SK-N-SH (cell line): ENCODE measurements around the gene CYP2J2. TPM values are rescaled to one million over a fixed set of nuclear protein-coding genes. Genes with fewer than 3 reads are reported as not detected.

Source experiments
- CTCF ChIA-PET: fragments of 300-600, 350-600 bp; formaldehyde crosslinking; extraction: SDS; loops from one replicate; lab custom pipeline; 2021; lab: Yijun Ruan, JAX
- POLR2A ChIA-PET: fragments of 350-600 bp; sonication (Branson Sonifier 250); formaldehyde crosslinking; extraction: SDS; loops from one replicate; lab custom pipeline; 2020; ENCODE audit warnings: antibody characterized with exemption, inconsistent platforms; lab: Yijun Ruan, JAX
- DNase-seq: peaks from one replicate; pipeline ENCODE4 v3.0.0; 2012
- H2AFZ ChIP-seq: fragments of 200-600 bp; sonication (generic); 2 replicates; pipeline ENCODE4 v1.8.1; 2016; ENCODE audit warnings: antibody characterized with exemption, mild to moderate bottlenecking, low read depth
- H3F3A ChIP-seq: fragments of 200-600 bp; sonication (generic); replicated peaks from 2 replicates; pipeline ENCODE3; 2016; ENCODE audit warnings: antibody characterized with exemption, mild to moderate bottlenecking; ENCODE audit not compliant: insufficient read depth
- H3K27ac ChIP-seq, 2 experiments: fragments of 200-500 bp in 1 of 2; fragments of 200-600 bp in 1 of 2; sonication (Bioruptor generic) in 1 of 2; sonication (generic), shearing (Covaris generic) in 1 of 2; 2 replicates each; pipeline versions ENCODE4 v1.5.1 to v1.6.1; 2014 to 2016; ENCODE audit warnings: low read depth in 2 of 2, inconsistent platforms in 1 of 2, low read length in 1 of 2, mild to moderate bottlenecking in 1 of 2, mixed read lengths in 1 of 2
- H3K27me3 ChIP-seq: fragments of 200-600 bp; sonication (generic), shearing (Covaris generic); 2 replicates; pipeline ENCODE4 v1.6.1; 2016; ENCODE audit warnings: mixed run types; ENCODE audit not compliant: insufficient read depth
- H3K36me3 ChIP-seq, 2 experiments: fragments of 200-500 bp in 1 of 2; fragments of 200-600 bp in 1 of 2; sonication (Bioruptor generic) in 1 of 2; sonication (generic) in 1 of 2; replicated peaks in 1 of 2; 2 replicates each; pipeline versions ENCODE3 to v1.5.1; 2014 to 2016; ENCODE audit warnings: low read length in 1 of 2, mild to moderate bottlenecking in 1 of 2; ENCODE audit not compliant: insufficient read depth in 2 of 2, control insufficient read depth in 1 of 2
- H3K4me1 ChIP-seq, 2 experiments: fragments of 200-500 bp in 1 of 2; fragments of 200-600 bp in 1 of 2; sonication (Bioruptor generic) in 1 of 2; sonication (generic), shearing (Covaris generic) in 1 of 2; 2 replicates each; pipeline versions ENCODE4 v1.5.1 to v1.6.1; 2014 to 2016; ENCODE audit warnings: low read depth in 1 of 2, low read length in 1 of 2, mixed run types in 1 of 2; ENCODE audit not compliant: insufficient read depth in 2 of 2, control insufficient read depth in 1 of 2
- H3K4me2 ChIP-seq: fragments of 200-600 bp; sonication (generic), shearing (Covaris generic); 2 replicates; pipeline ENCODE4 v1.6.1; 2017; ENCODE audit warnings: mixed run types
- H3K4me3 ChIP-seq, 2 experiments: fragments of 200-500 bp in 1 of 2; fragments of 200-600 bp in 1 of 2; sonication (Bioruptor generic) in 1 of 2; sonication (generic), shearing (Covaris generic) in 1 of 2; 2 replicates each; pipeline versions ENCODE4 v1.5.1 to v1.8.1; 2014 to 2016; ENCODE audit warnings: low read depth in 2 of 2, inconsistent platforms in 1 of 2, low read length in 1 of 2, mild to moderate bottlenecking in 1 of 2, mixed read lengths in 1 of 2, moderate library complexity in 1 of 2
- H3K79me2 ChIP-seq: fragments of 200-600 bp; sonication (generic); 2 replicates; pipeline ENCODE4 v1.8.1; 2017; ENCODE audit warnings: mild to moderate bottlenecking; ENCODE audit not compliant: insufficient read depth
- H3K9ac ChIP-seq: fragments of 200-600 bp; sonication (generic); 2 replicates; pipeline ENCODE4 v1.6.1; 2017; ENCODE audit warnings: mixed run types
- H3K9me2 ChIP-seq: fragments of 200-600 bp; sonication (generic); 2 replicates; pipeline ENCODE4 v1.6.1; 2017; ENCODE audit warnings: mixed run types
- H3K9me3 ChIP-seq: fragments of 200-600 bp; sonication (generic); 2 replicates; pipeline ENCODE4 v1.6.1; 2017; ENCODE audit warnings: mixed run types, mild to moderate bottlenecking, moderate library complexity
- H4K20me1 ChIP-seq: fragments of 200-600 bp; sonication (generic); 2 replicates; pipeline ENCODE4 v1.6.1; 2017; ENCODE audit warnings: mild to moderate bottlenecking, mixed run types; ENCODE audit not compliant: insufficient read depth
- EP300 ChIP-seq, 2 experiments: IDR thresholded peaks; 2 replicates each; pipeline versions ENCODE4 v1.4.0 to v1.6.1; 2012; ENCODE audit warnings: borderline replicate concordance in 1 of 2, low read depth in 1 of 2, low read length in 1 of 2
- MXI1 ChIP-seq: IDR thresholded peaks from 2 replicates; pipeline ENCODE4 v1.6.1; 2012; ENCODE audit warnings: mild to moderate bottlenecking, low read depth, low read length, improper control_type of control experiment
- POLR2AphosphoS5 ChIP-seq: IDR thresholded peaks from 2 replicates; pipeline ENCODE4 v1.6.1; 2012; ENCODE audit warnings: low read depth, low read length
- ZBTB33 ChIP-seq: IDR thresholded peaks from 2 replicates; pipeline ENCODE4 v1.4.0; 2012; ENCODE audit warnings: low read depth, borderline replicate concordance
- WGBS: methylation state at CpG from one replicate; pipeline ENCODE4 v1.1.6; 2017; ENCODE audit warnings: low lambda C conversion rate; 5-methylcytosine and 5-hydroxymethylcytosine counted together
- polyA plus RNA-seq, 3 experiments: library from polyadenylated mRNA; depleted of rRNA; stranded (reverse); fragments of >200 nt; gene quantifications; 2 replicates each; pipeline ENCODE4 v1.2.3, GENCODE V29; 2012
- TF ChIP-seq, protein P1 (sequence below): IDR thresholded peaks from 2 replicates; pipeline ENCODE4 v1.6.1; 2012; ENCODE audit warnings: mild to moderate bottlenecking, low read depth, low read length, moderate library complexity
- TF ChIP-seq, protein P2 (sequence below): IDR thresholded peaks from 2 replicates; pipeline ENCODE4; 2012

Gene CYP2J2
- polyA plus RNA-seq, 1 of the 3 experiments (the other 2 are of a cell fraction), result 1.2 TPM

GRCh38 chr1:59892841-59893811, 33.4 kb downstream of the CYP2J2 start (continued):
- no peak for TF ChIP-seq MXI1
- TF ChIP-seq, protein P1, sequence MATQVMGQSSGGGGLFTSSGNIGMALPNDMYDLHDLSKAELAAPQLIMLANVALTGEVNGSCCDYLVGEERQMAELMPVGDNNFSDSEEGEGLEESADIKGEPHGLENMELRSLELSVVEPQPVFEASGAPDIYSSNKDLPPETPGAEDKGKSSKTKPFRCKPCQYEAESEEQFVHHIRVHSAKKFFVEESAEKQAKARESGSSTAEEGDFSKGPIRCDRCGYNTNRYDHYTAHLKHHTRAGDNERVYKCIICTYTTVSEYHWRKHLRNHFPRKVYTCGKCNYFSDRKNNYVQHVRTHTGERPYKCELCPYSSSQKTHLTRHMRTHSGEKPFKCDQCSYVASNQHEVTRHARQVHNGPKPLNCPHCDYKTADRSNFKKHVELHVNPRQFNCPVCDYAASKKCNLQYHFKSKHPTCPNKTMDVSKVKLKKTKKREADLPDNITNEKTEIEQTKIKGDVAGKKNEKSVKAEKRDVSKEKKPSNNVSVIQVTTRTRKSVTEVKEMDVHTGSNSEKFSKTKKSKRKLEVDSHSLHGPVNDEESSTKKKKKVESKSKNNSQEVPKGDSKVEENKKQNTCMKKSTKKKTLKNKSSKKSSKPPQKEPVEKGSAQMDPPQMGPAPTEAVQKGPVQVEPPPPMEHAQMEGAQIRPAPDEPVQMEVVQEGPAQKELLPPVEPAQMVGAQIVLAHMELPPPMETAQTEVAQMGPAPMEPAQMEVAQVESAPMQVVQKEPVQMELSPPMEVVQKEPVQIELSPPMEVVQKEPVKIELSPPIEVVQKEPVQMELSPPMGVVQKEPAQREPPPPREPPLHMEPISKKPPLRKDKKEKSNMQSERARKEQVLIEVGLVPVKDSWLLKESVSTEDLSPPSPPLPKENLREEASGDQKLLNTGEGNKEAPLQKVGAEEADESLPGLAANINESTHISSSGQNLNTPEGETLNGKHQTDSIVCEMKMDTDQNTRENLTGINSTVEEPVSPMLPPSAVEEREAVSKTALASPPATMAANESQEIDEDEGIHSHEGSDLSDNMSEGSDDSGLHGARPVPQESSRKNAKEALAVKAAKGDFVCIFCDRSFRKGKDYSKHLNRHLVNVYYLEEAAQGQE, result no peak

- H3K9ac ChIP-seq, result no peak overlapping the region
- WGBS, result 23% methylated on average over 3 of the region's 3 CpGs
- H3K4me2 ChIP-seq, result no peak overlapping the region
- DNase-seq, result no peak
- H3K27ac ChIP-seq, result no peak overlapping the region
- H3K79me2 ChIP-seq, result no peaks in the 10 kb centered on the region
- H4K20me1 ChIP-seq, result no peaks in the 10 kb centered on the region
- H3K4me1 ChIP-seq, result no peaks in the 10 kb centered on the region; a peak in 1 of 4 replicates
- H3K36me3 ChIP-seq, result no peaks in the 10 kb centered on the region
- ChIA-PET CTCF (interaction anchor here (2.1 to 2.8 kb wide), 2 partner anchors 18 to 62 kb away, joined by 9 to 18 read pairs; no protein-coding TSS in a partner anchor), POLR2A (no interaction called here)
- no peak for TF ChIP-seq POLR2AphosphoS5
- TF ChIP-seq, protein P2, sequence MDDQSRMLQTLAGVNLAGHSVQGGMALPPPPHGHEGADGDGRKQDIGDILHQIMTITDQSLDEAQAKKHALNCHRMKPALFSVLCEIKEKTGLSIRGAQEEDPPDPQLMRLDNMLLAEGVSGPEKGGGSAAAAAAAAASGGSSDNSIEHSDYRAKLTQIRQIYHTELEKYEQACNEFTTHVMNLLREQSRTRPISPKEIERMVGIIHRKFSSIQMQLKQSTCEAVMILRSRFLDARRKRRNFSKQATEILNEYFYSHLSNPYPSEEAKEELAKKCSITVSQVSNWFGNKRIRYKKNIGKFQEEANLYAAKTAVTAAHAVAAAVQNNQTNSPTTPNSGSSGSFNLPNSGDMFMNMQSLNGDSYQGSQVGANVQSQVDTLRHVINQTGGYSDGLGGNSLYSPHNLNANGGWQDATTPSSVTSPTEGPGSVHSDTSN, result no peak
- TF ChIP-seq ZBTB33, result no peak
- no peak for TF ChIP-seq EP300 (IDR thresholded peaks at IDR 0.05; ENCODE audit: borderline replicate concordance in 1 of 2, low read depth in 1 of 2, low read length in 1 of 2)
- H2AFZ ChIP-seq, result no peak overlapping the region
- H3K4me3 ChIP-seq, result no peak overlapping the region
- no peaks in the 10 kb centered on the region for H3K9me3 ChIP-seq
- no peaks in the 10 kb centered on the region for H3K9me2 ChIP-seq
- H3K27me3 ChIP-seq, result no peaks in the 10 kb centered on the region
- H3F3A ChIP-seq, result no peaks in the 10 kb centered on the region
Measured at GRCh38 chr1:59885160-59885832, 41.3 kb downstream of the CYP2J2 start.
